Karpas-422 (cell line): Measurements from ENCODE around the gene REPS1. TPM values are rescaled to one million over a fixed set of nuclear protein-coding genes. Genes with fewer than 3 reads are reported as not detected.
A peak's percentile ranks its signal among the peaks of the same experiment; 100 is the strongest.
"Not testable (repeated sequence)": the region's sequence is repeated elsewhere in the genome, so short reads cannot be mapped to it uniquely, and the experiment has no call there.

Experiments used
- DNase-seq: peaks from one replicate; pipeline ENCODE4 v3.0.0-alpha.2; 2015
- H2AFZ ChIP-seq: fragments of 200-600 bp; sonication (generic); 2 replicates; pipeline ENCODE4 v1.6.1; 2014; ENCODE audit warnings: antibody characterized with exemption, low read length, mixed read lengths
- H3K27ac ChIP-seq: fragments of 200-600 bp; sonication (generic); 2 replicates; pipeline ENCODE4 v1.5.1; 2014; ENCODE audit warnings: mild to moderate bottlenecking, low read length, moderate library complexity
- H3K27me3 ChIP-seq: fragments of 200-600 bp; sonication (generic); 2 replicates; pipeline ENCODE4 v1.6.1; 2014; ENCODE audit warnings: low read length, mixed read lengths
- H3K36me3 ChIP-seq: fragments of 200-600 bp; sonication (generic); 2 replicates; pipeline ENCODE4 v1.6.1; 2014; ENCODE audit warnings: low read length, mixed read lengths; ENCODE audit not compliant: insufficient read depth
- H3K4me1 ChIP-seq: fragments of 200-600 bp; sonication (generic); 2 replicates; pipeline ENCODE4 v1.6.1; 2014; ENCODE audit warnings: mild to moderate bottlenecking, low read length, mixed read lengths
- H3K4me2 ChIP-seq: fragments of 200-600 bp; sonication (generic); 2 replicates; pipeline ENCODE4 v1.6.1; 2014; ENCODE audit warnings: low read length, low read depth, mild to moderate bottlenecking; ENCODE audit not compliant: poor library complexity, severe bottlenecking
- H3K4me3 ChIP-seq: fragments of 200-600 bp; sonication (generic); 2 replicates; pipeline ENCODE4 v1.5.1; 2014; ENCODE audit warnings: mild to moderate bottlenecking, antibody characterized with exemption, low read length, mixed read lengths
- H3K79me2 ChIP-seq: fragments of 200-600 bp; sonication (generic); 2 replicates; pipeline ENCODE4 v1.6.1; 2014; ENCODE audit warnings: mild to moderate bottlenecking, low read length, mixed read lengths
- H3K9ac ChIP-seq: fragments of 200-600 bp; sonication (generic); 2 replicates; pipeline ENCODE4 v1.6.0; 2014; ENCODE audit warnings: low read length
- H3K9me2 ChIP-seq: fragments of 200-600 bp; sonication (generic), shearing (Covaris generic); replicated peaks from 2 replicates; pipeline ENCODE4 v1.6.0; 2014; ENCODE audit warnings: mild to moderate bottlenecking, low read length, moderate library complexity; ENCODE audit not compliant: insufficient read depth
- H3K9me3 ChIP-seq: fragments of 300-700, 200-600 bp; sonication (generic); 2 replicates; pipeline ENCODE4 v1.6.1; 2014; ENCODE audit warnings: low read length, mixed read lengths
- H4K20me1 ChIP-seq: fragments of 200-600 bp; sonication (generic); 2 replicates; pipeline ENCODE4 v1.6.1; 2014; ENCODE audit warnings: mild to moderate bottlenecking, antibody characterized with exemption, low read length, low read depth; ENCODE audit not compliant: insufficient read depth
- total RNA-seq: library from RNA; depleted of rRNA; stranded (reverse); fragments of >200 nt; shearing (Covaris generic); gene quantifications from 2 replicates; pipeline ENCODE4 v1.2.3, GENCODE V29; 2014; ENCODE audit warnings: low replicate concordance

Gene REPS1
- total RNA-seq, 1 experiment from 2014 or later: 82.6 TPM

- peak; percentile 64 for DNase-seq
- peaks cover 28% of the 10 kb centered on the region for H3K4me1 ChIP-seq
- H4K20me1 ChIP-seq: peaks cover 3% of the 10 kb centered on the region; the same call in 1 of the 2 replicates
- H3K27ac ChIP-seq: no peak overlapping the region
- no peaks in the 10 kb centered on the region for H3K36me3 ChIP-seq
- H3K9me2 ChIP-seq: no peaks in the 10 kb centered on the region
- H3K9me3 ChIP-seq: no peaks in the 10 kb centered on the region
- peaks cover 98% of the 10 kb centered on the region for H3K79me2 ChIP-seq
- no peak overlapping the region for H2AFZ ChIP-seq
- no peak overlapping the region for H3K4me3 ChIP-seq
- no peak overlapping the region for H3K4me2 ChIP-seq
- no peak overlapping the region for H3K9ac ChIP-seq
- no peaks in the 10 kb centered on the region for H3K27me3 ChIP-seq
Observed at GRCh38 chr6:138953451-138953850, 34.6 kb downstream of the REPS1 start.

GRCh38 chr6:138948546-138949179 is 39.4 kb downstream of the REPS1 start:
- H3K9me3 ChIP-seq: no peaks in the 10 kb centered on the region
- peaks cover 12% of the 10 kb centered on the region for H3K36me3 ChIP-seq
- no peaks in the 10 kb centered on the region for H3K9me2 ChIP-seq
- H4K20me1 ChIP-seq: peaks cover 3% of the 10 kb centered on the region; the same call in 1 of the 2 replicates
- peaks cover 87% of the 10 kb centered on the region for H3K79me2 ChIP-seq
- no peak overlapping the region for H3K4me2 ChIP-seq
- no peak overlapping the region for H3K27ac ChIP-seq
- DNase-seq: no peak
- no peaks in the 10 kb centered on the region for H3K27me3 ChIP-seq
- H3K4me3 ChIP-seq: no peak overlapping the region
- no peak overlapping the region for H2AFZ ChIP-seq
- no peak overlapping the region for H3K9ac ChIP-seq
- peaks cover 6% of the 10 kb centered on the region for H3K4me1 ChIP-seq

GRCh38 chr6:138948004-138948403 is 40.0 kb downstream of the REPS1 start:
- Histone ChIP-seq H3K27me3 (no peaks in the 10 kb centered on the region), H3K4me3 (no peak overlapping the region), H2AFZ (no peak overlapping the region), H3K4me2 (no peak overlapping the region), H3K9me3 (no peaks in the 10 kb centered on the region), H3K4me1 (no peaks in the 10 kb centered on the region), H4K20me1 (peaks cover 3% of the 10 kb centered on the region; the same call in 1 of the 2 replicates), H3K36me3 (peaks cover 14% of the 10 kb centered on the region), H3K9me2 (no peaks in the 10 kb centered on the region), H3K27ac (no peak overlapping the region), H3K9ac (no peak overlapping the region), H3K79me2 (peaks cover 80% of the 10 kb centered on the region)
- DNase-seq: no peak

- H3K4me2 ChIP-seq: no peak overlapping the region
- no peak overlapping the region for H3K9ac ChIP-seq
- peaks cover 65% of the 10 kb centered on the region for H3K79me2 ChIP-seq
- H3K4me1 ChIP-seq: no peaks in the 10 kb centered on the region
- no peaks in the 10 kb centered on the region for H4K20me1 ChIP-seq
- H3K27me3 ChIP-seq: no peaks in the 10 kb centered on the region
- no peak overlapping the region for H2AFZ ChIP-seq
- no peak overlapping the region for H3K4me3 ChIP-seq
- peaks cover 27% of the 10 kb centered on the region for H3K36me3 ChIP-seq
- no peak overlapping the region for H3K27ac ChIP-seq
- no peaks in the 10 kb centered on the region for H3K9me3 ChIP-seq
- H3K9me2 ChIP-seq: no peaks in the 10 kb centered on the region
- no peak for DNase-seq
Observed at GRCh38 chr6:138945354-138945753, 42.7 kb downstream of the REPS1 start.

- no peaks in the 10 kb centered on the region for H4K20me1 ChIP-seq
- no peak overlapping the region for H3K9ac ChIP-seq
- no peaks in the 10 kb centered on the region for H3K9me3 ChIP-seq
- peaks cover 35% of the 10 kb centered on the region for H3K36me3 ChIP-seq
- peaks cover 62% of the 10 kb centered on the region for H3K79me2 ChIP-seq
- no peak for DNase-seq
- H3K4me1 ChIP-seq: no peaks in the 10 kb centered on the region
- H3K27ac ChIP-seq: no peak overlapping the region
- H2AFZ ChIP-seq: no peak overlapping the region
- H3K9me2 ChIP-seq: no peaks in the 10 kb centered on the region
- H3K4me3 ChIP-seq: no peak overlapping the region
- no peak overlapping the region for H3K4me2 ChIP-seq
- no peaks in the 10 kb centered on the region for H3K27me3 ChIP-seq
Observed at GRCh38 chr6:138944412-138944811, 43.6 kb downstream of the REPS1 start.

- H3K9me3 ChIP-seq: no peaks in the 10 kb centered on the region
- H3K4me3 ChIP-seq: no peak overlapping the region
- no peaks in the 10 kb centered on the region for H3K4me1 ChIP-seq
- H2AFZ ChIP-seq: no peak overlapping the region
- H3K27ac ChIP-seq: no peak overlapping the region
- no peaks in the 10 kb centered on the region for H3K27me3 ChIP-seq
- no peaks in the 10 kb centered on the region for H4K20me1 ChIP-seq
- peaks cover 46% of the 10 kb centered on the region for H3K36me3 ChIP-seq
- no peak overlapping the region for H3K9ac ChIP-seq
- no peak overlapping the region for H3K4me2 ChIP-seq
- no peaks in the 10 kb centered on the region for H3K9me2 ChIP-seq
- peaks cover 53% of the 10 kb centered on the region for H3K79me2 ChIP-seq
- DNase-seq: no peak
Observed at GRCh38 chr6:138943089-138943625, 44.9 kb downstream of the REPS1 start.

- not testable (repeated sequence) for H3K27ac ChIP-seq, H3K4me3 ChIP-seq, H3K4me2 ChIP-seq, H3K4me1 ChIP-seq, H2AFZ ChIP-seq, H3K9me3 ChIP-seq, H3K27me3 ChIP-seq, H4K20me1 ChIP-seq, H3K9ac ChIP-seq, H3K9me2 ChIP-seq, DNase-seq
- H3K79me2 ChIP-seq: peaks cover 50% of the 10 kb centered on the region
- H3K36me3 ChIP-seq: peaks cover 46% of the 10 kb centered on the region
Observed at GRCh38 chr6:138936873-138937272, 51.2 kb downstream of the REPS1 start.

GRCh38 chr6:138931660-138932059 is 56.4 kb downstream of the REPS1 start:
- DNase-seq: no peak
- no peaks in the 10 kb centered on the region for H3K27me3 ChIP-seq
- H3K9me3 ChIP-seq: no peaks in the 10 kb centered on the region
- H3K36me3 ChIP-seq: peaks cover 14% of the 10 kb centered on the region; the same call in 1 of the 2 replicates
- no peak overlapping the region for H3K4me2 ChIP-seq
- no peak overlapping the region for H2AFZ ChIP-seq
- H3K4me3 ChIP-seq: no peak overlapping the region
- H4K20me1 ChIP-seq: no peaks in the 10 kb centered on the region
- peaks cover 26% of the 10 kb centered on the region for H3K79me2 ChIP-seq
- H3K4me1 ChIP-seq: peaks cover 23% of the 10 kb centered on the region
- H3K9ac ChIP-seq: no peak overlapping the region
- no peaks in the 10 kb centered on the region for H3K9me2 ChIP-seq
- H3K27ac ChIP-seq: no peak overlapping the region
